Measurements from ENCODE around the gene VEPH1.

The VEPH1 gene

GRCh38 chr3:157257101-157257500 lies 246.1 kb downstream of the VEPH1 start:
- TF ChIP-seq POLR2AphosphoS5 (IDR thresholded peaks at IDR 0.05; ENCODE audit: low read depth, low read length) = no peak
- TF ChIP-seq POU2F2 (IDR thresholded peaks at IDR 0.05; ENCODE audit: low read depth, low read length) = no peak
- no peak for TF ChIP-seq PAX5 (IDR thresholded peaks at IDR 0.05; ENCODE audit: insufficient read depth, low read length, severe bottlenecking)
- FAIRE-seq (no peak), DNase-seq (ENCODE audit: insufficient read length, low spot score) (no peak)

DNA sequence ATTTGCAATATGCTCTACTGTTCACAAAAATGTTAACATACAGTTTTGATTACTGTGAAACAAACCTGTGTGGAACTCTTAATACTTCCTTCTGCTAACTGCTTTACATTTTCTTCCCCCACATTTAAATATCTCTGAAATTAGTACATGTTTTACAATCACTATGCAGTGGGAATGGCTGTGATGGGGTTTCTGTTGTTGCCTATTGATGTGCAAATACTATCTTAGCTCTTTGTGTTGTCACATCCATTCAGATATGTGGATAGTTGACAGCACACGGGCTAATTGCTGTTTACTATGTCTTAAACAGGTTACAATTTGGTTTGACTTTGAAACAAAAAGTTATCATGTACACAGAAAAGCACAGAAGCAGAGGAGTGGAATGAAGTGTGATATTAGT lies 247.4 kb downstream of the VEPH1 start:
- FAIRE-seq = no peak
- no peak for DNase-seq (ENCODE audit: insufficient read length, low spot score)
- TF ChIP-seq PAX5 (IDR thresholded peaks at IDR 0.05; ENCODE audit: insufficient read depth, low read length, severe bottlenecking) (no peak), POLR2A (IDR thresholded peaks at IDR 0.05; ENCODE audit: low read depth, low read length) (no peak), POU2F2 (IDR thresholded peaks at IDR 0.05; ENCODE audit: low read depth, low read length) (no peak), POLR2AphosphoS5 (IDR thresholded peaks at IDR 0.05; ENCODE audit: low read depth, low read length) (no peak), SPI1 (IDR thresholded peaks at IDR 0.05; ENCODE audit: low read depth, low read length) (no peak), TAF1 (IDR thresholded peaks at IDR 0.05; ENCODE audit: low read depth, low read length) (no peak)

DNA sequence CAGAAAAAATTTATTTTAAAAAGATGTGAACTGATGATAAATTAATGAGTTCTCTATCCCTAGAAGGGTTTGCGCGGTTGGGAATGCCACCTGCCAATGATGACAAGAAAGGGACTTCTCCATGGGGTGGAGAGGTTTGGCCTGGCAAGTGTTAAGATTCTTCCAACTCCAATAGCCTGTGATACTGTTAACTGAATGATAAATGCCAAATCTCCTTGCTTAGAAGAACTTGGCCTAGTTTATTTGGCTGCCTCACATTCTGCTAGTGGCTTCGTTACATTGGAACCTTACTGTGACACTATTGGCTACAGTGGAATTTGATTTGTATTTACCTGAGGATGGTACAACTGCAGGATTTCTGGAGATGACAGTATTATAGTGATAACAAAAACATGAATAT lies 251.5 kb downstream of the VEPH1 start:
- TF ChIP-seq TAF1 (IDR thresholded peaks at IDR 0.05; ENCODE audit: low read depth, low read length) (no peak), POLR2AphosphoS5 (IDR thresholded peaks at IDR 0.05; ENCODE audit: low read depth, low read length) (no peak), SPI1 (IDR thresholded peaks at IDR 0.05; ENCODE audit: low read depth, low read length) (no peak), PAX5 (IDR thresholded peaks at IDR 0.05; ENCODE audit: insufficient read depth, low read length, severe bottlenecking) (no peak), POLR2A (IDR thresholded peaks at IDR 0.05; ENCODE audit: low read depth, low read length) (no peak), POU2F2 (IDR thresholded peaks at IDR 0.05; ENCODE audit: low read depth, low read length) (no peak)
- DNase-seq (ENCODE audit: insufficient read length, low spot score) (no peak), FAIRE-seq (no peak)

- no peak for FAIRE-seq
Measured at GRCh38 chr3:157249606-157250005, 253.6 kb downstream of the VEPH1 start.

GRCh38 chr3:157248590-157249422 lies 254.4 kb downstream of the VEPH1 start:
- DNase-seq (ENCODE audit: insufficient read length, low spot score) (no peak), FAIRE-seq (no peak)
- TF ChIP-seq POLR2AphosphoS5 (IDR thresholded peaks at IDR 0.05; ENCODE audit: low read depth, low read length) (no peak), POU2F2 (IDR thresholded peaks at IDR 0.05; ENCODE audit: low read depth, low read length) (no peak), TAF1 (IDR thresholded peaks at IDR 0.05; ENCODE audit: low read depth, low read length) (no peak), POLR2A (IDR thresholded peaks at IDR 0.05; ENCODE audit: low read depth, low read length) (no peak), PAX5 (IDR thresholded peaks at IDR 0.05; ENCODE audit: insufficient read depth, low read length, severe bottlenecking) (no peak), SPI1 (IDR thresholded peaks at IDR 0.05; ENCODE audit: low read depth, low read length) (no peak)

More at GRCh38 chr3:157249606-157250005, 253.6 kb downstream of the VEPH1 start:
- no peak for DNase-seq (ENCODE audit: insufficient read length, low spot score)
- TF ChIP-seq TAF1 (IDR thresholded peaks at IDR 0.05; ENCODE audit: low read depth, low read length) (no peak), POLR2AphosphoS5 (IDR thresholded peaks at IDR 0.05; ENCODE audit: low read depth, low read length) (no peak), PAX5 (IDR thresholded peaks at IDR 0.05; ENCODE audit: insufficient read depth, low read length, severe bottlenecking) (no peak), POU2F2 (IDR thresholded peaks at IDR 0.05; ENCODE audit: low read depth, low read length) (no peak), SPI1 (IDR thresholded peaks at IDR 0.05; ENCODE audit: low read depth, low read length) (no peak), POLR2A (IDR thresholded peaks at IDR 0.05; ENCODE audit: low read depth, low read length) (no peak)

GRCh38 chr3:157247391-157247790 lies 255.8 kb downstream of the VEPH1 start:
- TF ChIP-seq POLR2AphosphoS5 (IDR thresholded peaks at IDR 0.05; ENCODE audit: low read depth, low read length) = no peak
- no peak for TF ChIP-seq POLR2A (IDR thresholded peaks at IDR 0.05; ENCODE audit: low read depth, low read length)
- no peak for TF ChIP-seq POU2F2 (IDR thresholded peaks at IDR 0.05; ENCODE audit: low read depth, low read length)
- TF ChIP-seq SPI1 (IDR thresholded peaks at IDR 0.05; ENCODE audit: low read depth, low read length) = no peak
- TF ChIP-seq PAX5 (IDR thresholded peaks at IDR 0.05; ENCODE audit: insufficient read depth, low read length, severe bottlenecking) = no peak
- TF ChIP-seq TAF1 (IDR thresholded peaks at IDR 0.05; ENCODE audit: low read depth, low read length) = no peak
- FAIRE-seq (no peak), DNase-seq (ENCODE audit: insufficient read length, low spot score) (no peak)

- no peak for DNase-seq (ENCODE audit: insufficient read length, low spot score)
- TF ChIP-seq TAF1 (IDR thresholded peaks at IDR 0.05; ENCODE audit: low read depth, low read length) (no peak), POU2F2 (IDR thresholded peaks at IDR 0.05; ENCODE audit: low read depth, low read length) (no peak), PAX5 (IDR thresholded peaks at IDR 0.05; ENCODE audit: insufficient read depth, low read length, severe bottlenecking) (no peak), SPI1 (IDR thresholded peaks at IDR 0.05; ENCODE audit: low read depth, low read length) (no peak), POLR2AphosphoS5 (IDR thresholded peaks at IDR 0.05; ENCODE audit: low read depth, low read length) (no peak), POLR2A (IDR thresholded peaks at IDR 0.05; ENCODE audit: low read depth, low read length) (no peak)
- FAIRE-seq = no peak
Measured at GRCh38 chr3:157242836-157243235, 260.4 kb downstream of the VEPH1 start.

- FAIRE-seq = no peak
Measured at GRCh38 chr3:157241599-157241998, 261.6 kb downstream of the VEPH1 start.

DNA sequence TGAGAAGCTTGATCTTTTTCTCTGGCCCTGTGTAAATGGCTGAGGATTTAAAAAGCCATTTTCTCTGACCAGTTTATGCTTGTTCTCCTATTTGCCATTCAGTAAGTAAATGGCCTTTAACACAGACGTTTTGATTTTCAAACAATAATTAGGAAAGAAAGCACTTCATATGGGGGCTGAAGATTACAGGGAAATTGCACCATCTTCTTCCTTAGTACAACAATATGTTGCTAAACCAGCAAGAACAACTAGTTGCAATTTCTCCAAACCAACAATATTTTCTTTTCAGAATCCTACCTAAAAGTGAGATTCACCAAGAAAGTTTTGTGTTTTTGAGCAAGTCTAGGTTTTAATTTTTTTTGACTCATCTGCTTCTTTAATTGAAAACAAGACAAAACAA lies 262.8 kb downstream of the VEPH1 start:
- DNase-seq (ENCODE audit: insufficient read length, low spot score) = no peak
- TF ChIP-seq POLR2A (IDR thresholded peaks at IDR 0.05; ENCODE audit: low read depth, low read length) (no peak), POLR2AphosphoS5 (IDR thresholded peaks at IDR 0.05; ENCODE audit: low read depth, low read length) (no peak), SPI1 (IDR thresholded peaks at IDR 0.05; ENCODE audit: low read depth, low read length) (no peak), TAF1 (IDR thresholded peaks at IDR 0.05; ENCODE audit: low read depth, low read length) (no peak), POU2F2 (IDR thresholded peaks at IDR 0.05; ENCODE audit: low read depth, low read length) (no peak), PAX5 (IDR thresholded peaks at IDR 0.05; ENCODE audit: insufficient read depth, low read length, severe bottlenecking) (no peak)
- FAIRE-seq = no peak

More at GRCh38 chr3:157241599-157241998, 261.6 kb downstream of the VEPH1 start:
- TF ChIP-seq SPI1 (IDR thresholded peaks at IDR 0.05; ENCODE audit: low read depth, low read length) (no peak), POLR2A (IDR thresholded peaks at IDR 0.05; ENCODE audit: low read depth, low read length) (no peak), POLR2AphosphoS5 (IDR thresholded peaks at IDR 0.05; ENCODE audit: low read depth, low read length) (no peak), TAF1 (IDR thresholded peaks at IDR 0.05; ENCODE audit: low read depth, low read length) (no peak), PAX5 (IDR thresholded peaks at IDR 0.05; ENCODE audit: insufficient read depth, low read length, severe bottlenecking) (no peak), POU2F2 (IDR thresholded peaks at IDR 0.05; ENCODE audit: low read depth, low read length) (no peak)
- no peak for DNase-seq (ENCODE audit: insufficient read length, low spot score)
